H1 (cell line): ENCODE measurements around the gene RPS6KA2.

ENCODE experiments used
- CEBPB ChIP-seq: IDR thresholded peaks from 2 replicates; pipeline ENCODE4 v1.6.1; 2012; ENCODE audit warnings: low read depth, low read length
- CREB1 ChIP-seq: IDR thresholded peaks from 2 replicates; pipeline ENCODE4 v1.6.1; 2012; ENCODE audit warnings: inconsistent platforms
- CTCF ChIP-seq, 3 experiments: IDR thresholded peaks; 1 replicate in 2 of 3; 2 replicates in 1 of 3; pipeline versions ENCODE4 v1.5.1 to v1.6.1; 2011; ENCODE audit warnings: low read length in 3 of 3, mild to moderate bottlenecking in 3 of 3, inconsistent platforms in 2 of 3, low read depth in 1 of 3, moderate library complexity in 1 of 3; ENCODE audit not compliant: insufficient read depth in 1 of 3; ENCODE audit errors: control extremely low read depth in 1 of 3
- EGR1 ChIP-seq: IDR thresholded peaks from 2 replicates; pipeline ENCODE4 v1.6.1; 2011; ENCODE audit warnings: low read depth, low read length, borderline replicate concordance
- EP300 ChIP-seq, 2 experiments: IDR thresholded peaks; 1 replicate in 1 of 2; 2 replicates in 1 of 2; pipeline ENCODE4 v1.6.1; 2011 to 2012; ENCODE audit warnings: low read depth in 2 of 2, low read length in 2 of 2, mild to moderate bottlenecking in 2 of 2, borderline replicate concordance in 1 of 2, inconsistent platforms in 1 of 2, moderate library complexity in 1 of 2
- EZH2 ChIP-seq: fragments of 200-600 bp; sonication (generic); IDR thresholded peaks from 2 replicates; pipeline ENCODE4 v1.7.1; 2012; ENCODE audit warnings: low read depth, mild to moderate bottlenecking, moderate library complexity, low read length, inconsistent platforms; ENCODE audit not compliant: severe bottlenecking
- POLR2A ChIP-seq, 2 experiments: IDR thresholded peaks; 1 replicate in 1 of 2; 2 replicates in 1 of 2; pipeline ENCODE4 v1.6.1; 2011; ENCODE audit warnings: low read depth in 2 of 2, low read length in 2 of 2, mild to moderate bottlenecking in 2 of 2; ENCODE audit errors: control extremely low read depth in 1 of 2
- RAD21 ChIP-seq, 2 experiments: IDR thresholded peaks in 1 of 2; conservative IDR thresholded peaks in 1 of 2; 2 replicates each; pipeline ENCODE4 v1.6.1; 2011; ENCODE audit warnings: low read depth in 2 of 2, low read length in 2 of 2, improper control_type of control experiment in 1 of 2, inconsistent platforms in 1 of 2, mild to moderate bottlenecking in 1 of 2, moderate library complexity in 1 of 2
- RFX5 ChIP-seq: IDR thresholded peaks from 2 replicates; pipeline ENCODE4 v1.6.1; 2011; ENCODE audit warnings: low read depth, low read length, improper control_type of control experiment, borderline replicate concordance

GRCh38 chr6:166461821-166462460 is 165.1 kb downstream of the RPS6KA2 start:
- no peak for TF ChIP-seq POLR2A (IDR thresholded peaks at IDR 0.05; ENCODE audit: control extremely low read depth in 1 of 2, low read depth in 2 of 2, low read length in 2 of 2)
- TF ChIP-seq CTCF (IDR thresholded peaks at IDR 0.05; ENCODE audit: control extremely low read depth in 1 of 3, insufficient read depth in 1 of 3, low read depth in 1 of 3, low read length in 3 of 3): no peak
- no peak for TF ChIP-seq EGR1
- TF ChIP-seq EZH2: no peak
- TF ChIP-seq CREB1: no peak
- no peak for TF ChIP-seq CEBPB
- TF ChIP-seq EP300 (IDR thresholded peaks at IDR 0.05; ENCODE audit: borderline replicate concordance in 1 of 2, low read depth in 2 of 2, low read length in 2 of 2): no peak
- no peak for TF ChIP-seq RAD21 (IDR thresholded peaks at IDR 0.05 in 1 of 2, conservative IDR thresholded peaks at IDR 0.05 in 1 of 2; ENCODE audit: low read depth in 2 of 2, low read length in 2 of 2)
- no peak for TF ChIP-seq RFX5
